ENCODE data around the gene SOBP.

DNA sequence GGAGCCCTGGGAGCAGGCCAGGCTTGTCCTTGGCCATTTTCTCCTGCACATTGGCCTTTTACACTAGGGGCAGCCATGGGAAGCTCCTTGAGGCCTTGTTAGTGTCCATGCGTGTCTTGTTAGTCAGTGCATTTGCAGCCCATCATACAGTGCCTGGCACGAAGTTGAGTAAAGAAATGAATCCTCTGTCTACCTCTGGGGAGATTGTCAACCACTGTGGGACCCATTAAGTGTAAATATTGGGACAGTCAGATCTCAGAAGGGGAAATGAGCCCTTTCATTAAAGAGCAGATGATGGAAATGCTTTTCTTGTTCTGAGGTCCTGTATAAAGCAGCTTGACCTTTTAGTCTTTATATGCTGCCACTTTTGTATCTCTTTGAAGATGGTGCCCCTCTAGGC, 33.9 kb downstream of the SOBP start:
- TF ChIP-seq CTCF (IDR thresholded peaks at IDR 0.05) (no peak), POLR2A (IDR thresholded peaks at IDR 0.05) (no peak), POLR2AphosphoS5 (IDR thresholded peaks at IDR 0.05) (no peak)

All from breast epithelium (tissue), 3 donors.